ENCODE measurements around the gene TTF2.
"Not testable (repeated sequence)": the region's sequence is repeated elsewhere in the genome, so short reads cannot be mapped to it uniquely, and the experiment has no call there.

Gene TTF2

GRCh38 chr1:117119144-117119543 lies 59.0 kb downstream of the TTF2 start:
- DNase-seq (ENCODE audit: low read depth in 2 of 2, low spot score in 1 of 2) = not testable (repeated sequence)

- DNase-seq (ENCODE audit: low read depth in 2 of 2, low spot score in 1 of 2) = no peak
These were observed 60.9 kb downstream of the TTF2 start for GRCh38 chr1:117120774-117121588.

GRCh38 chr1:117121589-117122329 lies 61.6 kb downstream of the TTF2 start, which contains the start of gene TRIM45:
Gene TRIM45 (minus strand): TSS chr1:117121749. CDS start chr1:117121201, 548 bp downstream.
- DNase-seq (ENCODE audit: low read depth in 2 of 2, low spot score in 1 of 2) = peak; percentile 56 to 62

- no peak for DNase-seq (ENCODE audit: low read depth in 2 of 2, low spot score in 1 of 2)
These were observed 62.4 kb downstream of the TTF2 start for GRCh38 chr1:117122330-117123025.

DNA sequence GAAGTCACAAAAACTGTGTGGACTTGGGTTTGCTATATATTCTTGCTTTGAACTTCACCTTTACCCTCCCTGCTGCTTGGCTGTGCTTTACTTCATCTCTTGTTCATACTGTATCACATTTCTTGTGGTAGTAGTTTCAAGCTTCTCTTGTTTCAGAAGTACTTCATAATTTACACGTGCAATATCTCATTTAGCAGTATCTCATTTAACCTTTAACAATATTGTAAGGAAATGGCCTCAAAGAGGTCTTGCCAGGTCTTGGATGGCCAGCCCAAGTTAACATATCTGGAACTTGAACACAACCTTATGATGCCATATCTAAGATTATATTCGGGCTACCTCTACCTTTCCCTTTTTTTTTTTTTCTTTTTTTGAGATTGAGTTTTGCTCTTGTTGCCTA lies 63.1 kb downstream of the TTF2 start:
- DNase-seq (ENCODE audit: low read depth in 2 of 2, low spot score in 1 of 2) = no peak

GRCh38 chr1:117124661-117125060 lies 64.5 kb downstream of the TTF2 start:
- no peak for DNase-seq (ENCODE audit: low read depth in 2 of 2, low spot score in 1 of 2)

- no peak for DNase-seq (ENCODE audit: low read depth in 2 of 2, low spot score in 1 of 2)
These were observed 67.7 kb downstream of the TTF2 start for GRCh38 chr1:117127795-117128194.

- no peak for DNase-seq (ENCODE audit: low read depth in 2 of 2, low spot score in 1 of 2)
These were observed 68.4 kb downstream of the TTF2 start for GRCh38 chr1:117128323-117129079.

GRCh38 chr1:117130526-117130925 lies 70.4 kb downstream of the TTF2 start:
- DNase-seq (ENCODE audit: low read depth in 2 of 2, low spot score in 1 of 2) = no peak

DNA sequence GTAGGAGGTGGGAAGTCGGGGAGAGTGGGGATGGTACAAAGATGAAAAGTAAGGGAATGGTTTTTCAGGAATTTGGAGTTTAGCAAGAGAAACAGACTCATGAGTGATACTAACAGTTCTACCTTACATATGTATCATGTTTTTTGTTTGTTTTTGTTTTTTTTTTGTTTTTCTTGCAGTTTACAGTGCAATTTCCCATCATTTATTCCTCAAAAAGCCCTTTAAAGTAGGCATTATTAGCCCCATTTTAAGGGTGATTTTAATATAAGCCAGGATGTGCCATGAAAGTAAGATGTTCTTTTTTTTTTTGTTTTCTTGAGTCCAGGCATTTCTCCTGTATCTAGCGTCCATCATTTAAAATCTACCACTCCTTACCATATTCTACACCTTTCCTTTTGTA lies 75.2 kb downstream of the TTF2 start:
- no peak for DNase-seq (ENCODE audit: low read depth in 2 of 2, low spot score in 1 of 2)

DNA sequence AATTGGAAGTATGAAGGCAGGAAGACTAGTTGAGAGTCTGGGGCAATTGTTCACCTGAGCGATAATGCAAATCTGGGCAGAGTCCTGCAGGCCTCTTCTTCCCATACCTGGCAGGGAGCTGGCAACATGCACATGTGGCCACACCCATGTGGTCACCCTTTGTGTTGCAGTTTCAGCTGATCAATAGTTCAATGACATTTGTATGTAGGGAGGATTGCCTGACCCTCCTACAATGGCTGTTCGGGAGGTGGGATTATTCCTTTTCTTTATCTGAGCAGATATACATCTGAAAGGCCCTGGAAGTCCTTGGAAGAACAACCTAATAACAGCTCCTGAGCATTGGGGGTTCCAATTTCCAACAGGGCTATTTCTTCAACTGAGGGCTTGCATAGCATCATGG lies 76.6 kb downstream of the TTF2 start:
- no peak for DNase-seq (ENCODE audit: low read depth in 2 of 2, low spot score in 1 of 2)

DNA sequence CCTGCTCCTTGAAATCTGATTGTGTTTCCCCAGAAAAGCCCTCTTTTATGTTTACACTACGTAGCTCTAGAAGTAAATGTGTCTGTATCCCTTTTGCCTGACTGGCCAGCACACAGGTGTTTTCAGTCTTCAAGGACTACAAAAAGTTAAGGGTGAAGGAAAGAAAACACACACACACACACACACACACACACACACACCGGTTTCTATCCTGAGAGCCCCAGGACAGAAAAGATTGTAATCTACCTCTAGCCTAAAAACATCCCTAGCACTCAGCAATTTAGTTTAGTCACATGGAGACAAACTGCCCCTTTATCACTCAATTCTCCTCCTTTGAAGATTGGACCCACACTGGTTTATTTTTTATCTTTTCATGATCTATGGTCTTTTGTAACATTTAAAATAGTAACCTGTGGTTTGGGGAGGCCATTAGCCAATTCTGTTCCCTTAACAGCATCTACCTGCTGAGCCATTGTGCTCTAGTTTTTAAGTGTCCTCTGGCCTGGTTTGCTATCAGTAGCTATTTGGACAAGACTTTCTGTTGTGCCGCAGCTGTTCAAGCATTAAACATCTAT lies 77.2 kb downstream of the TTF2 start:
- DNase-seq (ENCODE audit: low read depth in 2 of 2, low spot score in 1 of 2) = no peak

- no peak for DNase-seq (ENCODE audit: low read depth in 2 of 2, low spot score in 1 of 2)
These were observed 78.0 kb downstream of the TTF2 start for GRCh38 chr1:117138106-117138505.

GRCh38 chr1:117138561-117138960 lies 78.4 kb downstream of the TTF2 start:
- no peak for DNase-seq (ENCODE audit: low read depth in 2 of 2, low spot score in 1 of 2)

DNA sequence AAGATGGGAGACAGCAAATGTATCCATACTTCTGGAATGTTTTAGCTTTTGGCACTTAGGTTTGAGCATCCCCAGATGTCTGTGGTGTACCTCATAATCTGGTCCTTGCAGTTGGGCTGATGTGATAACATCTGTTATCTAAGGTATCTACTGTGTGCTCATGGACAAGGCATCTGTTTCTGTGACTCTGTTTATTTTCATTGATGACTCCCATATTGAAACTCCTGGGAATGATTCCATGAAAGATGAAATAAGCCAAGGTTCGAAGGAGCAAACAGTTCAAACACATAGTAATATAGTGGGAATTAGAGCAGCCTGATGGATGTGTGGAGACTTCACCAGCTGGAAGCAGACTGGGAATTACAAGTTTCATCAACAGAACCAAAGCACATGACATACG lies 82.1 kb downstream of the TTF2 start:
- DNase-seq (ENCODE audit: low read depth in 2 of 2, low spot score in 1 of 2) = no peak

DNA sequence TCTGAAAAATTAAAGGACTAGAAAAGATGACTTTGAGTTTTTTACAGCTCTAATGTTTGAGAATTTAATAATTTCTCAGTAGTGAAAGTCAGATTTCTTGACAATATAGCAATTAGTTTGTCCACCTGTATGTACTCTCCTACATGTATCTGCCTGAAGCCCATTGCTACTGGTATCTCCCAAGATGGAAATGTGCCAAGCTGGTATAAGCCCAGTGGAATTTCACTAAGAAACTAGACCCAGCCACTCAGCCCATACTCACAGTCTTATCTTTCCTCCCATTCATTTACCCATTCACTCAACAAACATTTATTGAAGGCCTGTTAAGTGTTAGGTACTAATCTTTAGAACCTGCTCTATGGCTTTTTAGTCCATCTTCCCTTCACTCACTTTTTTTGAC lies 83.0 kb downstream of the TTF2 start:
- no peak for DNase-seq (ENCODE audit: low read depth in 2 of 2, low spot score in 1 of 2)

DNA sequence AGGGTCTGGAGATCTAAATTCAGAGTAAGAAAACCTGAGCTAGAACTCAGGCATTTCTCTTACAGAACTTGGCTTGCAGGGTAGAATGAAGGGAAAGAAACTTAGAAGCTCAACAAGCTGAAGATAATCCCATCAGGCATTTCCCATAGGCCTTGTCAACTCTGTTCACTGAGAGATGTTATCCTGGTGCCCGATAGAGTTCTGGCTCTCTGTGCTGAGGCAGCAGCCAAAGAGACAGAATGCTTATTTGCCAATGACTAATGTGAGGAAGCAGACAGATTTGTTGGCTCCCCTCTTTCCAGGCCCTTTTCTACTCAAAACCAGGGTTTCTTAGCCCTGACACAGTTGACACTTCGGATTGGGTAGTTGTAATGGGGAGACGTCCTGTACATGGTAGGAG lies 83.7 kb downstream of the TTF2 start:
- no peak for DNase-seq (ENCODE audit: low read depth in 2 of 2, low spot score in 1 of 2)

DNA sequence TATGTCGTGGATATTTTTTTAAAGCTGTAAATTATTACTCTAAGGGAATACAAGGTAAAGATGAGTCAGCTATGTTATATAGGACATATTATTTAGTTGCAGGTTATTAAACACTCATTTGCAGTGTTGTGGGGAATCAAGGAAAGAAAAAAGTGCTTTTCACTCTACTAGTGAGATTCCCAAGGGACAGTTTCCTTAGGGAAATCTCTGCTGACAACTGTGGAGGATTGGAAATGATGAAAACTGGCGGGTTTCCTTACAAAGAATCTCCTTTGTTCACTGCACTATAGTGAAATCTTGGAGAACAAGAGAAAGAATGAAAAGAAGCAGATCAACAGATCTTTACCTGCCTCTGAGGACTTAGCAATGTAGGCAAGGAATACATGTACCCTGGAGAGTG lies 85.9 kb downstream of the TTF2 start:
- no peak for DNase-seq (ENCODE audit: low read depth in 2 of 2, low spot score in 1 of 2)

DNA sequence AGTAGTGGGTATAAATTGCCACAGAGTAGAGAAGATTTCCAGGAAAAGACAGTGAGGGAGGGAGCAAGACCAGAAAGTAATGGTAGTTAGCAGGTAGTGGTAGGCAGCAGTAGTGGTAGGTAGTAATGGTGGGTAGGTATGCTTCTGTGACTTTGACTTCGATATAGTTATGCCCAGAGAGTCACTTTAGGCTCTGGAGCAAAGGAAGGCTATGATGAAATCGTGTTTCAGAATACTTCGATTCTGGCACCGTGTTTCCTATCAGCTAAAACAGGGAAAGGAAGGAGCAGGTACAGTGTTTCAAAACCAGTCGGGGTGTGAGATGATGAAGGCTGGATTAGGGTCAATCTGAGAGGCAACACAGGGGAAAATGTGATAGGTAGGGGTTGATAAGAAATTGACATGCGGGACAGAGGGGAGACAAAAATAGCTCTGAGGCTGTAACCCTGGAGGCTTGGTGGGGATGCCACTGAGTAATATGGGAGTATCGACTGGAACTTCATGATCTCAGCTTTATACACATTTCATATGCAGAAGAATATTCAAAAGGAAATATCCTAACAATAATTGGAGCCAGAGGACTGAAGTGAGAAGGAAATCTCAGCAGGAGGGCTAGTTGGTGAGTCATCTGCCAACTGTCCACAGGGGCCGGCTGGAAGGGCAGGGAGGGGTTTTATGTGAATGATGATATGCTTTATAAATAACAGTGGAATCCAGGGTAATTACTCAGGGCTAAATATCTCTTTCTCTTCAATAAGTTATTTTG lies 86.6 kb downstream of the TTF2 start:
- DNase-seq (ENCODE audit: low read depth in 2 of 2, low spot score in 1 of 2) = no peak

DNA sequence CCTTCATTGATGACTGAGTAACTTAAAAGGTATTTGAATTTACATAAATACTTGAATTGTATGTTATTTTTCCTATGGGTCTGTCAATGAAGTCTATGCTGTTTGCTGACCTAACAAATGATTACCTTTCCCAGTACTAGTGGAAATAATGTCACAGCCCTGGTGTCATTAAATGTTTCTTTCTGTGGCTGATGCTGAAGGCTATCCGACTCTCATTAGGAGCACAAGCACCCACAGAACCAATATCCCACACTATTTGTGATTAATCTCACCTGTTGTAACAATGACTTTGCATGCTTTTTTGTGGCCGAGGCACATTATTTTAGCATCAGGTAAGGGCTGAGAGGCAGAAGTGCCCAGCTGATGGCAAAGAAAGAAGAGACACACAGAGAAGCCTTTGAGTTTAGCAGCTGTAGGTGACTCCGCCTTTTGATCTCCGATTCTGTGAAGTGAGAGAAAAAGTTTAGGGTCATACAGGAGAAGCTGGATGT lies 87.3 kb downstream of the TTF2 start:
- DNase-seq (ENCODE audit: low read depth in 2 of 2, low spot score in 1 of 2) = no peak
